Measurements from ENCODE around the gene TRMT2A.

Gene TRMT2A

GRCh38 chr22:20086101-20086599 is 30.9 kb downstream of the TRMT2A start:
- TF ChIP-seq EZH2phosphoT487 (IDR thresholded peaks at IDR 0.05; ENCODE audit: low read depth) (no peak), CTCF (IDR thresholded peaks at IDR 0.05; ENCODE audit: low read depth, low read length) (no peak)
- H3K4me3 ChIP-seq (ENCODE audit: low read length), result no peak overlapping the region
- H3K79me2 ChIP-seq (ENCODE audit: low read length), result peaks cover 49% of the 10 kb centered on the region
- no peak overlapping the region for H2AFZ ChIP-seq (ENCODE audit: low read depth, low read length)
- peaks cover 26% of the 10 kb centered on the region for H4K20me1 ChIP-seq (ENCODE audit: insufficient read depth, low read length)
- no peak overlapping the region for H3K9ac ChIP-seq (ENCODE audit: low read length)
- H3K4me2 ChIP-seq (ENCODE audit: low read length), result no peak overlapping the region
- H3K36me3 ChIP-seq (replicated peaks; ENCODE audit: low read depth, low read length), result peaks cover 47% of the 10 kb centered on the region
- H3K9me3 ChIP-seq (ENCODE audit: insufficient read depth, low read length), result no peaks in the 10 kb centered on the region
- no peak overlapping the region for H3K27ac ChIP-seq (ENCODE audit: low read length)
- no peaks in the 10 kb centered on the region for H3K27me3 ChIP-seq (ENCODE audit: low read depth, low read length)
- peaks cover 5% of the 10 kb centered on the region for H3K4me1 ChIP-seq (ENCODE audit: low read length)

GRCh38 chr22:20085651-20086050 is 31.4 kb downstream of the TRMT2A start:
- peaks cover 26% of the 10 kb centered on the region for H4K20me1 ChIP-seq (ENCODE audit: insufficient read depth, low read length)
- no peak overlapping the region for H3K4me2 ChIP-seq (ENCODE audit: low read length)
- peaks cover 8% of the 10 kb centered on the region for H3K4me1 ChIP-seq (ENCODE audit: low read length)
- H2AFZ ChIP-seq (ENCODE audit: low read depth, low read length), result no peak overlapping the region
- no peak overlapping the region for H3K9ac ChIP-seq (ENCODE audit: low read length)
- no peaks in the 10 kb centered on the region for H3K27me3 ChIP-seq (ENCODE audit: low read depth, low read length)
- H3K79me2 ChIP-seq (ENCODE audit: low read length), result peaks cover 54% of the 10 kb centered on the region
- TF ChIP-seq EZH2phosphoT487 (IDR thresholded peaks at IDR 0.05; ENCODE audit: low read depth) (no peak), CTCF (IDR thresholded peaks at IDR 0.05; ENCODE audit: low read depth, low read length) (no peak)
- H3K9me3 ChIP-seq (ENCODE audit: insufficient read depth, low read length), result no peaks in the 10 kb centered on the region
- no peak overlapping the region for H3K27ac ChIP-seq (ENCODE audit: low read length)
- H3K36me3 ChIP-seq (replicated peaks; ENCODE audit: low read depth, low read length), result peaks cover 44% of the 10 kb centered on the region
- H3K4me3 ChIP-seq (ENCODE audit: low read length), result no peak overlapping the region

GRCh38 chr22:20084547-20085413 is 32.2 kb downstream of the TRMT2A start:
- no peak overlapping the region for H3K4me2 ChIP-seq (ENCODE audit: low read length)
- peaks cover 35% of the 10 kb centered on the region for H3K36me3 ChIP-seq (replicated peaks; ENCODE audit: low read depth, low read length)

More at GRCh38 chr22:20084547-20085413, 32.2 kb downstream of the TRMT2A start:
- H3K79me2 ChIP-seq (ENCODE audit: low read length), result peaks cover 60% of the 10 kb centered on the region
- no peaks in the 10 kb centered on the region for H3K27me3 ChIP-seq (ENCODE audit: low read depth, low read length)
- peaks cover 26% of the 10 kb centered on the region for H4K20me1 ChIP-seq (ENCODE audit: insufficient read depth, low read length)
- no peak overlapping the region for H2AFZ ChIP-seq (ENCODE audit: low read depth, low read length)
- H3K4me1 ChIP-seq (ENCODE audit: low read length), result peaks cover 8% of the 10 kb centered on the region
- H3K9me3 ChIP-seq (ENCODE audit: insufficient read depth, low read length), result no peaks in the 10 kb centered on the region
- no peak overlapping the region for H3K9ac ChIP-seq (ENCODE audit: low read length)
- TF ChIP-seq EZH2phosphoT487 (IDR thresholded peaks at IDR 0.05; ENCODE audit: low read depth), result no peak
- TF ChIP-seq CTCF (IDR thresholded peaks at IDR 0.05; ENCODE audit: low read depth, low read length), result peak; percentile 59
- H3K27ac ChIP-seq (ENCODE audit: low read length), result no peak overlapping the region
- no peak overlapping the region for H3K4me3 ChIP-seq (ENCODE audit: low read length)
